ENCODE measurements around the gene ANAPC10.

DNA sequence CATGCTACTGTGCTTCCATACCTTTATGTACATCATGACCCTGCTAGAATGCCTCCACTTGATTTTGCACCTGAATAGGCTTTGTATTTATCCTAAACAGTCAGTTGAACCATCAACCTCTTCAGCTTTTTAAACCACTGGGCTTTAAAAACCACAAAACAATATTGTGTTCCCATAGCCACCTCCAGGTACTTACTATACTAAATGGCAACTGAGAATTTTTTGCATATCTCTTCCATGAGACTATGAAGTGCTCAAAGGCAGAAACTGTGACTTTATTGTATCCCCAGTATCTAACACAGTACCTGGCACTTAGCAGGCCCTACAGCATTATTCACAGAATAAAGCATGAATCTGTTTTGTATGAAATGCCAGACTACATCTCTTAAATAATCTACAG lies 39.7 kb downstream of the ANAPC10 start:
- no peak for TF ChIP-seq EZH2 (IDR thresholded peaks at IDR 0.05; ENCODE audit: insufficient read depth, poor library complexity, severe bottlenecking)
- TF ChIP-seq EZH2phosphoT487 (IDR thresholded peaks at IDR 0.05; ENCODE audit: insufficient read depth, low read depth) = no peak

Data from GM23248 (cell line).